ENCODE results near the gene SLC39A11. TPM values are rescaled to one million over a fixed set of nuclear protein-coding genes. Genes with fewer than 3 reads are reported as not detected.
A peak's percentile ranks its signal among the peaks of the same experiment; 100 is the strongest.

The SLC39A11 gene
- total and polyA plus RNA-seq, 2 of the 13 experiments (the other 11 are each of a cell fraction or from before 2014, with no cell fraction given), result 17.2 to 31.5 TPM

GRCh38 chr17:72810991-72811508, 281.4 kb downstream of the SLC39A11 start:
- Histone ChIP-seq H3K9ac (ENCODE audit: insufficient read depth, low read depth, low read length) (no peak overlapping the region), H2AFZ (ENCODE audit: low read length) (no peak overlapping the region), H3K27me3 (ENCODE audit: control insufficient read depth in 1 of 2, insufficient read depth in 2 of 2, low read length in 2 of 2) (no peaks in the 10 kb centered on the region), H4K20me1 (ENCODE audit: insufficient read depth, low read length) (no peaks in the 10 kb centered on the region), H3K27ac (ENCODE audit: extremely low read length, insufficient read depth, low read length) (no peak overlapping the region), H3K9me3 (ENCODE audit: low read length) (no peaks in the 10 kb centered on the region), H3K4me1 (ENCODE audit: insufficient read depth, low read length) (no peaks in the 10 kb centered on the region), H3K79me2 (ENCODE audit: insufficient read depth, low read length) (no peaks in the 10 kb centered on the region), H3K4me2 (ENCODE audit: low read depth, low read length) (no peak overlapping the region), H3K36me3 (replicated peaks in 1 of 2; ENCODE audit: control insufficient read depth in 1 of 2, insufficient read depth in 2 of 2, low read length in 2 of 2) (peaks cover 0 to 2% of the 10 kb centered on the region in 2 experiments; a peak in 1 of 5 replicates), H3K4me3 (replicated peaks in 1 of 3; ENCODE audit: insufficient read depth in 1 of 3, low read depth in 2 of 3, low read length in 3 of 3) (no peak overlapping the region)
- no peak for ATAC-seq
- intact Hi-C loops (cut with micrococcal nuclease; ENCODE audit: unreplicated experiment) (no loop called here), in situ Hi-C loops (cut with HindIII; ENCODE audit: extremely low pct_ligation_motif_present, low pct_unique_long_range_greater_than_20kb) (no loop called here)
- TF ChIP-seq NRL (CRISPR knock-in tag; IDR thresholded peaks at IDR 0.05; ENCODE audit: borderline replicate concordance) (no peak), ZNF564 (CRISPR knock-in tag; IDR thresholded peaks at IDR 0.05) (peak; percentile 98), ZNF264 (CRISPR knock-in tag; IDR thresholded peaks at IDR 0.05) (peak; percentile 98)
- CTCF ChIA-PET (ENCODE audit: low intra/inter-chr PET ratio, low total read pairs), result no interaction called here
- 96% methylated on average over 1 of the region's 1 CpG for whole genome bisulfite sequencing (ENCODE audit: low lambda C conversion rate)
- BruUV-seq (replicated peaks), result no TSS peak
- DNase-seq (ENCODE audit: low spot score), result no peak
- no peak for FAIRE-seq
- POLR2A ChIA-PET, result no interaction called here

GRCh38 chr17:72806011-72806410, 286.5 kb downstream of the SLC39A11 start:
- Histone ChIP-seq H3K27ac (ENCODE audit: extremely low read length, insufficient read depth, low read length) (no peak overlapping the region), H3K4me2 (ENCODE audit: low read depth, low read length) (no peak overlapping the region), H4K20me1 (ENCODE audit: insufficient read depth, low read length) (no peaks in the 10 kb centered on the region), H3K27me3 (ENCODE audit: control insufficient read depth in 1 of 2, insufficient read depth in 2 of 2, low read length in 2 of 2) (no peaks in the 10 kb centered on the region), H3K9ac (ENCODE audit: insufficient read depth, low read depth, low read length) (no peak overlapping the region), H3K4me3 (replicated peaks in 1 of 3; ENCODE audit: insufficient read depth in 1 of 3, low read depth in 2 of 3, low read length in 3 of 3) (no peak overlapping the region), H3K79me2 (ENCODE audit: insufficient read depth, low read length) (no peaks in the 10 kb centered on the region), H3K36me3 (replicated peaks in 1 of 2; ENCODE audit: control insufficient read depth in 1 of 2, insufficient read depth in 2 of 2, low read length in 2 of 2) (no peaks in the 10 kb centered on the region), H3K9me3 (ENCODE audit: low read length) (no peaks in the 10 kb centered on the region; the same call in 1 of the 2 replicates), H3K4me1 (ENCODE audit: insufficient read depth, low read length) (no peaks in the 10 kb centered on the region), H2AFZ (ENCODE audit: low read length) (no peak overlapping the region)
- POLR2A ChIA-PET, result no interaction called here
- CTCF ChIA-PET (ENCODE audit: low intra/inter-chr PET ratio, low total read pairs), result no interaction called here
- in situ Hi-C loops (cut with HindIII; ENCODE audit: extremely low pct_ligation_motif_present, low pct_unique_long_range_greater_than_20kb), result no loop called here
- ATAC-seq (no peak), DNase-seq (ENCODE audit: low spot score) (no peak), FAIRE-seq (no peak)
- intact Hi-C loops (cut with micrococcal nuclease; ENCODE audit: unreplicated experiment), result no loop called here
- BruUV-seq (replicated peaks), result no TSS peak
- 91% methylated on average over 5 of the region's 5 CpGs for WGBS (ENCODE audit: low lambda C conversion rate)
- TF ChIP-seq THAP7 (CRISPR knock-in tag; IDR thresholded peaks at IDR 0.05), result no peak
- no peak for TF ChIP-seq MYNN (CRISPR knock-in tag; IDR thresholded peaks at IDR 0.05; ENCODE audit: low read depth)
- no peak for TF ChIP-seq EP300 (IDR thresholded peaks at IDR 0.05; ENCODE audit: low read depth in 2 of 2, low read length in 2 of 2)
- no peak for TF ChIP-seq EP300 (CRISPR knock-in tag; IDR thresholded peaks at IDR 0.05; ENCODE audit: borderline replicate concordance)
- no peak for TF ChIP-seq ZFP36L2 (CRISPR knock-in tag; IDR thresholded peaks at IDR 0.05)
- no peak for TF ChIP-seq ZNF740 (CRISPR knock-in tag; IDR thresholded peaks at IDR 0.05)
- no peak for TF ChIP-seq TFE3 (CRISPR knock-in tag; IDR thresholded peaks at IDR 0.05)
- no peak for TF ChIP-seq ETV5 (CRISPR knock-in tag; IDR thresholded peaks at IDR 0.05; ENCODE audit: borderline replicate concordance)
- no peak for TF ChIP-seq ZFX (CRISPR knock-in tag; IDR thresholded peaks at IDR 0.05; ENCODE audit: low read depth)
- TF ChIP-seq ZSCAN22 (CRISPR knock-in tag; IDR thresholded peaks at IDR 0.05), result no peak
- no peak for TF ChIP-seq ZNF326 (CRISPR knock-in tag; IDR thresholded peaks at IDR 0.05; ENCODE audit: borderline replicate concordance)
- no peak for TF ChIP-seq ZSCAN21 (CRISPR knock-in tag; IDR thresholded peaks at IDR 0.05; ENCODE audit: borderline replicate concordance)
- TF ChIP-seq ZNF749 (CRISPR knock-in tag; IDR thresholded peaks at IDR 0.05; ENCODE audit: borderline replicate concordance), result no peak
- TF ChIP-seq ZNF260 (CRISPR knock-in tag; IDR thresholded peaks at IDR 0.05; ENCODE audit: borderline replicate concordance, low read depth), result no peak
- TF ChIP-seq ZNF615 (CRISPR knock-in tag; IDR thresholded peaks at IDR 0.05; ENCODE audit: borderline replicate concordance), result no peak

Data from HepG2 (cell line).